Chondrocyte (in vitro differentiated cells): Measurements from ENCODE around the gene SH3TC2. TPM values are rescaled to one million over a fixed set of nuclear protein-coding genes. Genes with fewer than 3 reads are reported as not detected.

ENCODE experiments used
- DNase-seq: peaks from one replicate; pipeline ENCODE4 v3.0.0; 2021; ENCODE audit warnings: mixed read lengths, low spot score
- H3K27ac Mint-ChIP-seq: one replicate; pipeline ENCODE4 v1.8.0; 2021; ENCODE audit warnings: mild to moderate bottlenecking, moderate library complexity, mixed read lengths; ENCODE audit not compliant: unreplicated experiment
- H3K27me3 Mint-ChIP-seq: 2 replicates; pipeline ENCODE4 v1.8.0; 2021; ENCODE audit warnings: low read depth, mixed read lengths
- H3K36me3 Mint-ChIP-seq: 2 replicates; pipeline ENCODE4 v1.8.0; 2021; ENCODE audit warnings: low read depth, mixed read lengths
- H3K4me1 Mint-ChIP-seq: 2 replicates; pipeline ENCODE4 v1.8.0; 2021; ENCODE audit warnings: low read depth, mild to moderate bottlenecking, mixed read lengths
- H3K4me3 Mint-ChIP-seq: one replicate; pipeline ENCODE4 v1.8.0; 2021; ENCODE audit warnings: mild to moderate bottlenecking, moderate library complexity, mixed read lengths; ENCODE audit not compliant: unreplicated experiment
- H3K9me3 Mint-ChIP-seq: 2 replicates; pipeline ENCODE4 v1.8.0; 2021; ENCODE audit warnings: low read depth, mixed read lengths
- total RNA-seq: library from RNA; stranded (reverse); gene quantifications from 3 replicates; pipeline ENCODE4 v1.2.1, GENCODE V29; 2021
- TF ChIP-seq, protein P1 (sequence below): fragments of 200-600 bp; sonication (generic); IDR thresholded peaks from 2 replicates; pipeline ENCODE4 v1.5.0; 2021; ENCODE audit warnings: antibody characterized with exemption, mild to moderate bottlenecking, moderate library complexity

The SH3TC2 gene
- total RNA-seq, 1 donor from 2014 or later, result 0.80 TPM

GRCh38 chr5:148969291-148969690 is 93.6 kb downstream of the SH3TC2 start:
- Mint-ChIP-seq H3K27me3 (no peaks in the 10 kb centered on the region), H3K4me1 (peaks cover 86% of the 10 kb centered on the region), H3K36me3 (no peaks in the 10 kb centered on the region), H3K27ac (peak overlapping the region; percentile 90), H3K4me3 (no peak overlapping the region), H3K9me3 (no peaks in the 10 kb centered on the region)
- no peak for DNase-seq
- TF ChIP-seq, protein P1, sequence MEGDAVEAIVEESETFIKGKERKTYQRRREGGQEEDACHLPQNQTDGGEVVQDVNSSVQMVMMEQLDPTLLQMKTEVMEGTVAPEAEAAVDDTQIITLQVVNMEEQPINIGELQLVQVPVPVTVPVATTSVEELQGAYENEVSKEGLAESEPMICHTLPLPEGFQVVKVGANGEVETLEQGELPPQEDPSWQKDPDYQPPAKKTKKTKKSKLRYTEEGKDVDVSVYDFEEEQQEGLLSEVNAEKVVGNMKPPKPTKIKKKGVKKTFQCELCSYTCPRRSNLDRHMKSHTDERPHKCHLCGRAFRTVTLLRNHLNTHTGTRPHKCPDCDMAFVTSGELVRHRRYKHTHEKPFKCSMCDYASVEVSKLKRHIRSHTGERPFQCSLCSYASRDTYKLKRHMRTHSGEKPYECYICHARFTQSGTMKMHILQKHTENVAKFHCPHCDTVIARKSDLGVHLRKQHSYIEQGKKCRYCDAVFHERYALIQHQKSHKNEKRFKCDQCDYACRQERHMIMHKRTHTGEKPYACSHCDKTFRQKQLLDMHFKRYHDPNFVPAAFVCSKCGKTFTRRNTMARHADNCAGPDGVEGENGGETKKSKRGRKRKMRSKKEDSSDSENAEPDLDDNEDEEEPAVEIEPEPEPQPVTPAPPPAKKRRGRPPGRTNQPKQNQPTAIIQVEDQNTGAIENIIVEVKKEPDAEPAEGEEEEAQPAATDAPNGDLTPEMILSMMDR, result peak; percentile 54

DNA sequence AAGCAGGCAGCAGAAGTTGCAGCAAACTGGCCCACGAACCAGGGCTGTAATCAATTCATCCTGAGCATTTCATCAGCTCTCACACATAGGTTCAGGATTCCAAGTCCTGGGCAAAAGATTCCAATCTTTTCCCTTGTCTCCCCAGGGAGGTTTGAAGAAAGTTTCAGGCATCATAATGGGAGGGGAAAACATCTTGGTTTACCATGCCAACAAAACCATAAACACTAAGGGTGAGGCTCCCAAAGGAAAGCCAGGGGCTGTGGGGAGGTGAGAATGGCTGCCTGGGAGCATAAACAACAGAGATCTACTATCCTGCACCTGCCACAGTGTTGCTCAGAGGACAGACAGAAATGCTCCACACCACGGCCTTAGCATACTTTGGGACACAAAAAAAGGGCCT is 94.6 kb downstream of the SH3TC2 start:
- Mint-ChIP-seq H3K27ac (peak overlapping the region; percentile 37), H3K4me1 (peaks cover 76% of the 10 kb centered on the region)
- TF ChIP-seq, protein P1, result no peak

GRCh38 chr5:148967783-148968182 is 95.1 kb downstream of the SH3TC2 start:
- TF ChIP-seq, protein P1, result no peak
- Mint-ChIP-seq H3K27me3 (no peaks in the 10 kb centered on the region), H3K4me3 (no peak overlapping the region), H3K4me1 (peaks cover 71% of the 10 kb centered on the region), H3K36me3 (no peaks in the 10 kb centered on the region), H3K9me3 (no peaks in the 10 kb centered on the region), H3K27ac (peak overlapping the region; percentile 43)
- no peak for DNase-seq

More for the DNA sequence above, 94.6 kb downstream of the SH3TC2 start:
- no peak overlapping the region for H3K4me3 Mint-ChIP-seq
- no peak for DNase-seq
- H3K27me3 Mint-ChIP-seq, result no peaks in the 10 kb centered on the region
- H3K9me3 Mint-ChIP-seq, result no peaks in the 10 kb centered on the region
- no peaks in the 10 kb centered on the region for H3K36me3 Mint-ChIP-seq

GRCh38 chr5:148966938-148967337 is 95.9 kb downstream of the SH3TC2 start:
- H3K27me3 Mint-ChIP-seq, result no peaks in the 10 kb centered on the region
- TF ChIP-seq, protein P1, result no peak
- H3K4me3 Mint-ChIP-seq, result no peak overlapping the region
- no peaks in the 10 kb centered on the region for H3K9me3 Mint-ChIP-seq
- H3K36me3 Mint-ChIP-seq, result no peaks in the 10 kb centered on the region
- peak overlapping the region; percentile 96 for H3K27ac Mint-ChIP-seq
- H3K4me1 Mint-ChIP-seq, result peaks cover 62% of the 10 kb centered on the region
- DNase-seq, result no peak

DNA sequence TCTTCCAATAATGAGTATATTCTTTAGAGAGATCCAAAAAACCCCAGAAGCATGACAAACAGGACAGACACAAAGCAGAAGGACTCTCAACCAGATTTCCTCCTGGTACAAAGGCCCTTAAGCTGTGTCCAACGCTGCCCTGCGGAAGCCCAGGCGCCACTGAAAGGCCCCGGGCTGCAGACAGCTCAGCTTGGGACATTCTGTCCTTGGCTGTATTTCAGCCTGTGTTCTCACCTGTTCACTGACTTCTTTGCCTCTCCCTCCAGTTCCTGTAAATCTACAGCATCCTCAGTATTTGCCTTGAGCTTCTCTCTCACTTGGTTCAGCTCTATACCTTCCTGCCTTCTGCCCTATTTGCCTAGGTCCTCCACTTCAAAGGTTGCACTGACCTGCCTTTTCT is 96.5 kb downstream of the SH3TC2 start:
- no peak overlapping the region for H3K4me3 Mint-ChIP-seq
- H3K9me3 Mint-ChIP-seq, result no peaks in the 10 kb centered on the region
- H3K36me3 Mint-ChIP-seq, result no peaks in the 10 kb centered on the region
- no peaks in the 10 kb centered on the region for H3K27me3 Mint-ChIP-seq
- no peak for DNase-seq
- TF ChIP-seq, protein P1, result no peak
- peak overlapping the region; percentile 96 for H3K27ac Mint-ChIP-seq
- peaks cover 59% of the 10 kb centered on the region for H3K4me1 Mint-ChIP-seq
